ENCODE data around the gene MDP1. TPM values are rescaled to one million over a fixed set of nuclear protein-coding genes. Genes with fewer than 3 reads are reported as not detected.

Gene MDP1
- total RNA-seq, 1 donor, result 14.8 TPM

DNA sequence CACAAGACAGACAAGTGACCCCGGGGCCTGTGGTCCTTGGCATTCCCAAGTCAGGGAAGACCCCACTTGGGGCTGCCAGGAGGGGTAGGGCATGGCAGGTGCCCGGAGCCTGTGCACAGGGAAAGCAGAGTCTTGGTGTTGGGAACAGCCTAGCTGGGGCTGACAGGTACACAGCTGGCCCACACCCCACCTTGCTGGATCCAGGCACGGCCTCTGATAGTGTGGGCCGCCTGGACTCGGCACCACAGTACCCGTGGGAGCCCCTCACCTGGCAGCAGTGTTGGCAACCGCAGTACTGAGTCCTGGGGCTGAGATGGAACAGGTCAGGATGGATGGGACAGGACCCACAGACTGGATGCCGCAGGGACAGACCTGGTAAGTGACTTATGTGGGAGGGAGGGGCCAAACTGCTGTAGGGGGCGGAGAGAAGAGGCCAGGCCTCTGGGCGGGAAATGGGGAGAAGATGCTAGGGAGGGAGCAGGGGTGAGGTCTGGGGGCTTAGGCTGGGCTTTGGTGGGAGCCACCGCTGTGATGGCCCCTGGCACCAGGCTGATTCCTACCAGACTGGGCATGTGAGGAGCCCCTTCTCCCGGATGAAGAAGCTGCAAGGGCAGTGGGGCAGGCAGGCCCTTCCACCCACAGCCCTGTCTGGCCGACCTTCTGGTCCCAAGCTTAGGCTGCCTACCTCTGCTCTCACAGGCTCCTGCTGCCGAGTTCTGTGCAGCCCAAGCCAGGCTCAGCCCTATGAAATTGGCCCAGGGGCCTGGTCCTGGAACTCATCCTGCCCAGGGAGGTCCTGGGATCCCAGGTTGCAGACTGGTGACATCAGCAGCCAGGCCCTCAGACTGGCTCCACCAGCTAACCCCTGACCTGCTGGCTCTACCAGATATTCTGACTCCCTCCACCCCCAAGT is 47.2 kb upstream of the MDP1 start, which contains the start of gene TGM1:
Gene TGM1, minus strand, starts transcription at position 357 of the 913 bp plus-strand sequence. CDS start 825 bp downstream, outside the sequence.
- H3K9me3 ChIP-seq (ENCODE audit: low read depth, low read length), result no peaks in the 10 kb centered on the region
- no peaks in the 10 kb centered on the region for H4K20me1 ChIP-seq (ENCODE audit: insufficient read depth, low read length)
- H2AFZ ChIP-seq (ENCODE audit: low read length), result no peak within 1 kb of the TSS
- TF ChIP-seq, protein P1, sequence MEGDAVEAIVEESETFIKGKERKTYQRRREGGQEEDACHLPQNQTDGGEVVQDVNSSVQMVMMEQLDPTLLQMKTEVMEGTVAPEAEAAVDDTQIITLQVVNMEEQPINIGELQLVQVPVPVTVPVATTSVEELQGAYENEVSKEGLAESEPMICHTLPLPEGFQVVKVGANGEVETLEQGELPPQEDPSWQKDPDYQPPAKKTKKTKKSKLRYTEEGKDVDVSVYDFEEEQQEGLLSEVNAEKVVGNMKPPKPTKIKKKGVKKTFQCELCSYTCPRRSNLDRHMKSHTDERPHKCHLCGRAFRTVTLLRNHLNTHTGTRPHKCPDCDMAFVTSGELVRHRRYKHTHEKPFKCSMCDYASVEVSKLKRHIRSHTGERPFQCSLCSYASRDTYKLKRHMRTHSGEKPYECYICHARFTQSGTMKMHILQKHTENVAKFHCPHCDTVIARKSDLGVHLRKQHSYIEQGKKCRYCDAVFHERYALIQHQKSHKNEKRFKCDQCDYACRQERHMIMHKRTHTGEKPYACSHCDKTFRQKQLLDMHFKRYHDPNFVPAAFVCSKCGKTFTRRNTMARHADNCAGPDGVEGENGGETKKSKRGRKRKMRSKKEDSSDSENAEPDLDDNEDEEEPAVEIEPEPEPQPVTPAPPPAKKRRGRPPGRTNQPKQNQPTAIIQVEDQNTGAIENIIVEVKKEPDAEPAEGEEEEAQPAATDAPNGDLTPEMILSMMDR (IDR thresholded peaks at IDR 0.05; ENCODE audit: extremely low read depth, low read depth, low read length), result no peak
- H3K27me3 ChIP-seq (ENCODE audit: insufficient read depth, low read length), result no peaks in the 10 kb centered on the region
- no peaks in the 10 kb centered on the region for H3K4me1 ChIP-seq (ENCODE audit: insufficient read depth, low read length)
- peak; percentile 82 for DNase-seq (ENCODE audit: insufficient read length, low spot score, missing footprints)
- H3K27ac ChIP-seq (ENCODE audit: low read depth, low read length), result no peak within 1 kb of the TSS
- H3K4me3 ChIP-seq (ENCODE audit: insufficient read depth, low read length), result no peak within 1 kb of the TSS
- H3K4me2 ChIP-seq (ENCODE audit: insufficient read depth, low read length), result no peak within 1 kb of the TSS
- no peaks in the 10 kb centered on the region for H3K79me2 ChIP-seq (ENCODE audit: insufficient read depth, low read length)
- H3K36me3 ChIP-seq (ENCODE audit: insufficient read depth, low read length), result peaks cover 24% of the 10 kb centered on the region

- no peaks in the 10 kb centered on the region for H3K79me2 ChIP-seq (ENCODE audit: insufficient read depth, low read length)
- TF ChIP-seq, protein P1 (IDR thresholded peaks at IDR 0.05; ENCODE audit: extremely low read depth, low read depth, low read length), result no peak
- H3K4me2 ChIP-seq (ENCODE audit: insufficient read depth, low read length), result no peak overlapping the region
- no peaks in the 10 kb centered on the region for H4K20me1 ChIP-seq (ENCODE audit: insufficient read depth, low read length)
- DNase-seq (ENCODE audit: insufficient read length, low spot score, missing footprints), result no peak
- no peak overlapping the region for H2AFZ ChIP-seq (ENCODE audit: low read length)
- H3K27ac ChIP-seq (ENCODE audit: low read depth, low read length), result no peak overlapping the region
- H3K4me1 ChIP-seq (ENCODE audit: insufficient read depth, low read length), result no peaks in the 10 kb centered on the region
- H3K4me3 ChIP-seq (ENCODE audit: insufficient read depth, low read length), result no peak overlapping the region
- H3K27me3 ChIP-seq (ENCODE audit: insufficient read depth, low read length), result no peaks in the 10 kb centered on the region
- no peaks in the 10 kb centered on the region for H3K9me3 ChIP-seq (ENCODE audit: low read depth, low read length)
- H3K36me3 ChIP-seq (ENCODE audit: insufficient read depth, low read length), result peaks cover 12% of the 10 kb centered on the region
Observed at GRCh38 chr14:24261969-24262327, 46.1 kb upstream of the MDP1 start.

- H3K27me3 ChIP-seq (ENCODE audit: insufficient read depth, low read length), result no peaks in the 10 kb centered on the region
- H4K20me1 ChIP-seq (ENCODE audit: insufficient read depth, low read length), result no peaks in the 10 kb centered on the region
- TF ChIP-seq, protein P1 (IDR thresholded peaks at IDR 0.05; ENCODE audit: extremely low read depth, low read depth, low read length), result no peak
- H3K4me1 ChIP-seq (ENCODE audit: insufficient read depth, low read length), result no peaks in the 10 kb centered on the region
- H3K36me3 ChIP-seq (ENCODE audit: insufficient read depth, low read length), result peaks cover 7% of the 10 kb centered on the region
- peak; percentile 55 for DNase-seq (ENCODE audit: insufficient read length, low spot score, missing footprints)
- H2AFZ ChIP-seq (ENCODE audit: low read length), result no peak overlapping the region
- H3K4me3 ChIP-seq (ENCODE audit: insufficient read depth, low read length), result no peak overlapping the region
- H3K4me2 ChIP-seq (ENCODE audit: insufficient read depth, low read length), result no peak overlapping the region
- H3K27ac ChIP-seq (ENCODE audit: low read depth, low read length), result no peak overlapping the region
- no peaks in the 10 kb centered on the region for H3K79me2 ChIP-seq (ENCODE audit: insufficient read depth, low read length)
- H3K9me3 ChIP-seq (ENCODE audit: low read depth, low read length), result no peaks in the 10 kb centered on the region
Observed at GRCh38 chr14:24261256-24261968, 45.5 kb upstream of the MDP1 start.

DNA sequence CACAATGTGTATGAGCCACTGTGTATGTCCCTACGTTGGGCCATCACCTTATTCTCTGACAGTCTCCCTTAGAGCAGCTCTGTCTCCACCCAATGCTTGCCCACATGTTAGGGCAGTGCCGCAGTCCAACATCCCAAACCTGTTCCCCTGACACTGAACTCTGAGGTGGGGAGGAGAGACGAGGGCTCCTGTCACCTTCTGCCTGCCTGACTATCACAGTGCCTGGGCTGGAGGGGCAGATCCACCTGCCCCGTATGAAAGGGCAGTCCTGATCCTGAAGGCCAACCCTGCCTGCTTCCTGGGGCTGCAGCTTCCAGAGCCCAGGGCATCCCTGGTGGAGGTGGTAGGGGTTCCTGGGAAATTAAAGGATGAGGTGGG is 44.9 kb upstream of the MDP1 start:
- Histone ChIP-seq H3K4me1 (ENCODE audit: insufficient read depth, low read length) (no peaks in the 10 kb centered on the region), H3K79me2 (ENCODE audit: insufficient read depth, low read length) (no peaks in the 10 kb centered on the region), H3K27me3 (ENCODE audit: insufficient read depth, low read length) (no peaks in the 10 kb centered on the region), H4K20me1 (ENCODE audit: insufficient read depth, low read length) (no peaks in the 10 kb centered on the region), H2AFZ (ENCODE audit: low read length) (no peak overlapping the region), H3K36me3 (ENCODE audit: insufficient read depth, low read length) (peaks cover 6% of the 10 kb centered on the region), H3K9me3 (ENCODE audit: low read depth, low read length) (no peaks in the 10 kb centered on the region), H3K27ac (ENCODE audit: low read depth, low read length) (no peak overlapping the region), H3K4me2 (ENCODE audit: insufficient read depth, low read length) (no peak overlapping the region), H3K4me3 (ENCODE audit: insufficient read depth, low read length) (no peak overlapping the region)
- TF ChIP-seq, protein P1 (IDR thresholded peaks at IDR 0.05; ENCODE audit: extremely low read depth, low read depth, low read length), result no peak
- no peak for DNase-seq (ENCODE audit: insufficient read length, low spot score, missing footprints)

Measured in osteoblast (primary cell).